ENCODE measurements around the gene ZNF354C.

DNA sequence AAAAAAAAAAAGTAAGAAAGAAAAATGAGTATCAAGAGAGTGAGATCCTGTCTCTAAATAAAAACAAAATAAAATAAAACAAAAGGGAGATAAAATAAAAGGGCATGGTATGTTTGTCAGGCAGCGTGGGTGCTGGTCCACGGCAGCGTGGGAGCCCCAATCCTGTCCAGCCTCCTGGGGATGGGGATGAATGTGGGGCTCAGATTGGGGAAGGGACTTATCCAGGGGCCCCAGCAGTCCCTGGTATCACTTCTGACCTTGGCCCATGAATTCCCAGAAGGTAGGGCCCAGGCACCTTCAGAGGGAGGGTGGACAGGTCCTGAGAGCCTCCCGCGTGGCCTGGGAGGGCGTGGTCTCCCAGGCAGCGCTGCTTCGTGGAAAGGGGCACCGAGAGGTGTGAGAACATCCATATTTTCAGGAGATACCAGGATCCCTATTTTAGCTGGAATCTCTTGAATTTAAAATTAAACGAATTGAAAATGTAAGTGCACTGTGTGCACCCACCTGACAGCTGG is 71.2 kb downstream of the ZNF354C start:
- TF ChIP-seq EZH2phosphoT487 (IDR thresholded peaks at IDR 0.05; ENCODE audit: borderline replicate concordance): no peak
- TF ChIP-seq, protein P1, sequence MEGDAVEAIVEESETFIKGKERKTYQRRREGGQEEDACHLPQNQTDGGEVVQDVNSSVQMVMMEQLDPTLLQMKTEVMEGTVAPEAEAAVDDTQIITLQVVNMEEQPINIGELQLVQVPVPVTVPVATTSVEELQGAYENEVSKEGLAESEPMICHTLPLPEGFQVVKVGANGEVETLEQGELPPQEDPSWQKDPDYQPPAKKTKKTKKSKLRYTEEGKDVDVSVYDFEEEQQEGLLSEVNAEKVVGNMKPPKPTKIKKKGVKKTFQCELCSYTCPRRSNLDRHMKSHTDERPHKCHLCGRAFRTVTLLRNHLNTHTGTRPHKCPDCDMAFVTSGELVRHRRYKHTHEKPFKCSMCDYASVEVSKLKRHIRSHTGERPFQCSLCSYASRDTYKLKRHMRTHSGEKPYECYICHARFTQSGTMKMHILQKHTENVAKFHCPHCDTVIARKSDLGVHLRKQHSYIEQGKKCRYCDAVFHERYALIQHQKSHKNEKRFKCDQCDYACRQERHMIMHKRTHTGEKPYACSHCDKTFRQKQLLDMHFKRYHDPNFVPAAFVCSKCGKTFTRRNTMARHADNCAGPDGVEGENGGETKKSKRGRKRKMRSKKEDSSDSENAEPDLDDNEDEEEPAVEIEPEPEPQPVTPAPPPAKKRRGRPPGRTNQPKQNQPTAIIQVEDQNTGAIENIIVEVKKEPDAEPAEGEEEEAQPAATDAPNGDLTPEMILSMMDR (IDR thresholded peaks at IDR 0.05 in 2 of 3, conservative IDR thresholded peaks at IDR 0.05 in 1 of 3; ENCODE audit: borderline replicate concordance in 1 of 3, insufficient read depth in 1 of 3, low read depth in 2 of 3, low read length in 2 of 3): no peak
- no peak for TF ChIP-seq EZH2 (IDR thresholded peaks at IDR 0.05)
- TF ChIP-seq CBX3 (IDR thresholded peaks at IDR 0.05; ENCODE audit: low read depth): no peak
- TF ChIP-seq POLR2A (IDR thresholded peaks at IDR 0.05; ENCODE audit: borderline replicate concordance, extremely low read depth, insufficient read depth, insufficient read length): no peak
- TF ChIP-seq FOSL1 (IDR thresholded peaks at IDR 0.05; ENCODE audit: low read depth): no peak
- TF ChIP-seq, protein P2, sequence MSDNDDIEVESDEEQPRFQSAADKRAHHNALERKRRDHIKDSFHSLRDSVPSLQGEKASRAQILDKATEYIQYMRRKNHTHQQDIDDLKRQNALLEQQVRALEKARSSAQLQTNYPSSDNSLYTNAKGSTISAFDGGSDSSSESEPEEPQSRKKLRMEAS (IDR thresholded peaks at IDR 0.05): no peak
- TF ChIP-seq RAD21 (IDR thresholded peaks at IDR 0.05; ENCODE audit: low read depth): no peak
- TF ChIP-seq SIN3A (IDR thresholded peaks at IDR 0.05; ENCODE audit: low read depth): no peak
- no peak for TF ChIP-seq YY1 (IDR thresholded peaks at IDR 0.05; ENCODE audit: extremely low read depth, insufficient replicate concordance, low read depth, low read length)
- TF ChIP-seq POLR2AphosphoS5 (IDR thresholded peaks at IDR 0.05; ENCODE audit: low read depth, low read length): no peak
- TF ChIP-seq SRF (IDR thresholded peaks at IDR 0.05; ENCODE audit: low read depth): no peak
